Mucosa of gallbladder (tissue), 1 donor: ENCODE data around the gene ENOPH1. TPM values are rescaled to one million over a fixed set of nuclear protein-coding genes. Genes with fewer than 3 reads are reported as not detected.
"Not testable (repeated sequence)": the region's sequence is repeated elsewhere in the genome, so short reads cannot be mapped to it uniquely, and the experiment has no call there.

Source experiments
- DNase-seq: peaks from one replicate; pipeline ENCODE4 v3.0.0-alpha.2; 2020; ENCODE audit warnings: low spot score
- total RNA-seq: library from RNA; stranded (reverse); gene quantifications from one replicate; pipeline ENCODE4 v1.2.1, GENCODE V29; 2021
- donor health status: DM: no; HTN: no; CAD: no.

Gene ENOPH1
- 30.1 TPM for total RNA-seq

DNA sequence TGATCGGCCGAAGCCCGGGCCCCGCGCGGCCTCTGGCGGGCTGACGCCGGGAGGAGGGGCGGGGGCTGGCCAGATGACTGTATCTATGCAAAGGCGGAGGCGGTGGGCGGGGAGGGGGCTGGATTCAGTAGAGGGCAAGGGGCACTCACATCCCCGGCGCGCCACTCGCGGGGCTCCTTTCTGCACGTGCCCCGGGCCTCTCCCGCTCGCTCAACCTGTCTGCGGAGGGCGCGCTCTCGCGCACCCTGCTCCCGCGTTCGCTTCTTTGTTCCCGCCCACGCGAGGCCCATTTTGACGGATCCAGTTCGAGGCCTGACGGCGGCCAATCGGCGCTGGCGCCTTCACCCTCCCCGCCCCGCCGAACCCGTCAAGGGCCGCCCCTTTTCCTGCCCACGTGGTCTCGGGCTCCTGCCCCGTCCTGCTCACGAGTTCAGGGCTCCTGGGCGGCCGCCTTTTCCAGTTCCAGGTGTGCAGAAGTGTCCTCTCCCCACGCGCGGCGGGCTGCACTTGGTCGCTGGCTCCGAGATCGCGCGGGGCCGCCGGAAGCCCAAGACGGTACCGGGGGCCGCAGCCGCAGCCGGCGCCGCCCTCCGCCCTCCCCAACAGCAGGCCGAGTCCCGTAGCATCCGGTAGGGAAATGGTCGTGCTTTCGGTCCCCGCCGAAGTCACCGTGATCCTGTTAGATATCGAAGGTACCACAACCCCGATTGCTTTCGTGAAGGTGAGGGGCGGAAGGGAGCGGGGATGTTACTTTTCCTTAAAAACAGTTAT lies at the start of gene ENOPH1, which contains the start of gene HNRNPDL:
TSS of gene ENOPH1 (plus strand) at position 398 of the 771 bp plus-strand sequence. CDS start at position 638, 240 bp downstream.
TSS of gene HNRNPDL (minus strand) at position 270 of the 771 bp plus-strand sequence. CDS start 772 bp downstream, outside the sequence.
- peak; percentile 96 for DNase-seq

GRCh38 chr4:82380831-82381230 lies 49.6 kb upstream of the ENOPH1 start:
- DNase-seq: no peak

- no peak for DNase-seq
These were observed 49.2 kb upstream of the ENOPH1 start for GRCh38 chr4:82381235-82381634.

DNA sequence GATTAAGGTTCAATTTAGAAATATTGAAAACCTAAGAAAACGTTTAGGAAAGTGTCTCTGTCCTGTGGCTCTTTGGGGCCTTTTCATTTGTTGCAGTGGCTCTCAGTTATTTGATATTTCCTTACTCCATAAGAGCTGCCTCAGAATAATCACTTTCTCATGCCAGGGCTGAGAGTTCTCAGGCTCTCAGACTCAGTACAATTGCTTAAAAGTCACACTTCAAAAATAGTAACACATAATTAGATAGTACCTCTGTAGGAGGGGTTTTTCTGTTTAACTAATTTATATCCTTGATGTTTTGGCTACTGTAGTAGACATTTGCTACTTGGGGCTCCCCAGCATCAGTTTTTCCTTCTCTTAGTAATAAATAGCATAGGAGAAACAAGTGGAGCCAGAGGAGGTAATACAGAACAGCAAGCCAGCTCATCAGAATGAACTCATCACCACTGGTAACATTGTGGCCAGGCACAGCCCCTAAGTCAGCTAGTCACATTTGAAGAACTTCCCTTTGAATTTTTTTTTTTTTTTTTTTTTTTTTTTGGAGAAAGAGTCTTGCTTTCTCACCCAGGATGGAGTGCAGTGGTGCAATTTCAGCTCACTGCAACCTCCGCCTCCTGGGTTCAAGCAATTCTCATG lies 48.6 kb upstream of the ENOPH1 start:
- no peak for DNase-seq

DNA sequence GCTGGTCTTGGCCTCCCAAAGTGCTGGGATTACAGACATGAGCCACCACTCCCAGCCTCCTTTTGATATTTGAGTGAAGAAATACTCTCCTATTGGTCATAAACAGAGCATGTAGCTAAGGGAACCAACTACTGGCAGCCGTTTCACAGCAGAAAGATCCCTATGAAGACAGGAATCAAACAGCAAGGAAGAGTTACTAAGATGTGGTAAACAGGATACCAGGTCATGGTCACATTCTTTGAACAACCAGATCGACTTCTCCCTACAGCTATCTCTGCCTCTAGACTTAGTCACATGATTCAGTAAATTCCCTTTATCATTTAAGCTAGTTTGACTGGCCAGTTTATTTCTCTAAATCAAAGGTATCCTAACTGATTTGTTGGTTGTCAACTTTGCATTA lies 47.6 kb upstream of the ENOPH1 start:
- DNase-seq: no peak

GRCh38 chr4:82386312-82386711 lies 44.1 kb upstream of the ENOPH1 start:
- DNase-seq: not testable (repeated sequence)

DNA sequence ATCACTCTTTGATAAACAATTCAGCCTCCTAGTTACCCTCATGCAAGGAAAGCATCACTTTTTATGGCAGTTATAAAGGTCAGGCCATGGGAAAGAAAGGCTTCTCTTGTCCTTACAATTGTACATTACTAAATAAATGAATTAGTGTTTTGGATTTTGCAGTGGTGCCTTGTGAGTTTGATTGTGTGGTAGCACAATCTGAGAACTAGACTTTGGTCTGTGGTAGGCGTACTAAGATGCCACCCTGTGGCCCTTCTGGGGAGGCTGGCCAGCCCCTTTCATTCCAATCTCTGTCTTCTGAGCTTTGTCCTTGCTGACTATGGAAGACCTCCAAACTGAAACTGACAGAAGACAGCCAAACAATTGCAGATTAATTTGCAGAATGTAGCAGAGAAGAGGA lies 42.0 kb upstream of the ENOPH1 start:
- DNase-seq: no peak

DNA sequence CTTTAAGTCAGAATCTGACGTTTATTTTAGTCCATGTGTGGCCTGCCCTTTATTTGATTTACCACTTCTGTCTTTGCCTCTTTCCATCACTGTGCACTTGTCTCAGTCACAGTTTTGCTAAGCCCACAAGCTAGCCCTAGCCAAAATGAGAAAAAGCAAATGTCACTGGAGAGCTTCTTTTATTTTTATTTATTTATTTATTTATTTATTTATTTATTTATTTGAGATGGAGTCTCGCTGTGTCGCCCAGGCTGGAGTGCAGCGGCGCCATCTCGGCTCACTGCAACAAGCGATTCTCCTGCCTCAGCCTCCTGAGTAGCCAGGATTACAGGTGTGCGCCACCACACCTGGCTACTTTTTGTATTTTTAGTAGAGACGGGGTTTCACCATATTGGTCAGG lies 40.3 kb upstream of the ENOPH1 start:
- DNase-seq: not testable (repeated sequence)

GRCh38 chr4:82394896-82395295 lies 35.5 kb upstream of the ENOPH1 start:
- peak; percentile 67 for DNase-seq

DNA sequence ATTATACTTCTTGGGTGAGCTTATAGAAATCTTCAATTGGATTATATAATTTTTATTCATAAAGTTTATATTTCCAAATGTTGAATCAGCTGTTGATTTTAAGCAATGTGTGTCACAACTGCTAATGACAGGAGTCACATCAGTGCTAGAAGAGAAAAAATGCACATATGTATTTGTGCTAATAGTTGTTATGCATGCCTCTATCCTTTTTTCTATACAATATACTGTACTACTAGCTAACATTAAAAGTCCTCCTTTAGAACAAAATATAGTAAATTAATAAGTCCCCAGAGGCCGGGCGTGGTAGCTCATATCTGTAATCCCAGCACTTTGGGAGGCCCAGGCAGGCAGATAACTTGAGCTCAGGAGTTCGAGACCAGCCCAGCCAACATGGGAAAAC lies 32.9 kb upstream of the ENOPH1 start:
- DNase-seq: no peak

DNA sequence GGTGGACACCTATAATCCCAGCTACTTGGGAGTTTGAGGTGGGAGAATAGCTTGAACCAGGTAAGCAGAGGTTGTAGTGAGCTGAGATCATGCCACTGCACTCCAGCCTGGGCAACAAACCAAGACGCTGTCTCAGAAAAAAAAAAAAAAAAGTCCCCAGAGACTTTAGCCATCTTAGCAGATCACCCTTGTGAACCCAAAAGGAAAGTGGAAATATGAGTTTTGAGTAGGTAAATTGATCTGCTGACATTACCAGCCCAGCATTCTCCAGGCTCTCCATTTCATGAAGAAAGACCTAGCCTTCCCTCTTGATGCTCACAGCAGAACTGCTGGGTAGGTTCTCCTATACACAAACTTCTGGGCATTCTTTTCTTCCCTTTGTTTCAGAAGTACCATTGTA lies 32.1 kb upstream of the ENOPH1 start:
- no peak for DNase-seq

DNA sequence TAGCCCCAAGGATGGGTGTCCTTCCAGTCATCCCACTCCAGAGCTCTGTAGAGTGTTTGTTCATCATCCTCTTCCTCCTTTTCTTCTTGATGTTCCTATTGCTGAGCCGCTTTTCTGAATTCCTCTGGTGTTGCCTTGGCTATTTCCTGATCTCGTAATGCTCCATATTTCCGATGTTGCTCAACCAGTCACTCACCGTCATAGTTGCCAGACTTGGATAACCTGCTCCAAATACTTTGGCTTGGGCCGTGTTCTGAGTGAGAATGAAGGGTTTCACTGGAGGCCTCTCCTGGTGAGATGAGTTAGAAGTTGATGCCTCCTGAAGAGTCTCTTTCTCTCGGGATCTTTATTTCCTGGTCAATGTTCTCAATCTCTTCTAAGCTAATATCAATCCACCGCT lies 28.8 kb upstream of the ENOPH1 start:
- DNase-seq: no peak

DNA sequence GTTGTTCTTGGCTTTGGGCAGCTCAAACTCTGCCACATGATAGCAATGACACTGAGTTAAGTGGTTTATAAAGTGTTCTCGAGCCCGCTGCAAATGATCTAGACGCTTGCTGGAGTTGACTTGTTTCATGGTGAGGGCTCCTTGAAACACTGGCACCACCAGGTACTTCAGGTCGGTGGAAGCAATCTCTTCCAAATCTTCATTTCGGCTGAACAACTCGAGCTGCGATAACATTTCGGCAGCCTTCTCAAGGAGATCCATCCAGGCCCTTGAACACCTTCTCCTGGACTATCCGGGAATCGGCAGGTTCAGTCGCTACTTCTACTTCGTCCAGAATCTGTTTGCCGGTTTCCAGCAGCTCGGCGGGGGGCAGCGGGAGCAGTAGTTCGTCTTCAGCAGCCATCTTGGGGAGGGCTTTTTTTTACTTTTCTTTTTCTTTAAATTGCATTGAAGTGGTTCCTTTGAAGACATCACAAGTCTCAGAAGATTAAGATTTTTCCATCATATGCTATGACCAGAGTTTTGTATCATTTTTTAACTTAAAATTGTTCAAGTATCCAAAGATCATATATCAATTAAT lies 28.1 kb upstream of the ENOPH1 start:
- no peak for DNase-seq

DNA sequence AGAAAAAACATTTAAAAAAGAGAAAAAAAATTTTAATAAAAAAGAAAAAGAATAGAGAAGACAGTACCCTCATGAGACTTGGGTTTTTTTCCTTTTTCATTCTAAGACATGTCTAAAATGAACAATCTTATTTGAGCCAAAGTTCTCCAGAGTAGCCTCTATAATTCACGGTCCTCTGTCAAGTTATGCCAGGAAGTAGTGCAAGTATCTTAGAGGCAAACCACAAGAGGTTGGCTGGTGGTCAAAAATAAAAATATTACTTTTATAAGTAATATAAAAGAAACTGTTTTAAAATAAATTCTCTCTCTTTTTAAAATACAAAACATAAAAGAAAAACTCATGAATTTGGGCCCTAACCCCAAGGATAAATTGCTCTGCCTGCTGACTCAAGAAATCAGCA lies 26.7 kb upstream of the ENOPH1 start:
- no peak for DNase-seq

GRCh38 chr4:82415061-82415460 lies 15.3 kb upstream of the ENOPH1 start:
- not testable (repeated sequence) for DNase-seq

GRCh38 chr4:82415922-82416365 lies 14.4 kb upstream of the ENOPH1 start:
- no peak for DNase-seq

DNA sequence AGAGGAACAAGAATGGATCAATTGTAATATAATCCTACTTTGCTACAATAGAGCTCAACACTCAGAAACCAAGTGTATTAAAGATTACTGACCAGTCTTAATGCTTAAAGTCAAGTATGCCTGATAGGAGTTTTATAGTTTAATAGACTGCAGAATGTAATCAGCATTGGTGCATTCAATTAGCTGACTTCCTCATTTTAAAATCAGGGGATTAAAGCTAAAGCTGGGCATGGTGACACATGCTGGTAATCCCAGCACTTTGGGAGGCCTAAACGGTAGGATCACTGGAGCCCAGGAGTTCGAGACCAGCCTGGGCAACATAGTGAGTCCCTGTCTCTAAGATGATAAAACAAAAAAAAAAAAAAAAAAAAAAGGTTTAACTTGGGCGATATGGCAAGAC lies 10.9 kb upstream of the ENOPH1 start:
- DNase-seq: no peak

DNA sequence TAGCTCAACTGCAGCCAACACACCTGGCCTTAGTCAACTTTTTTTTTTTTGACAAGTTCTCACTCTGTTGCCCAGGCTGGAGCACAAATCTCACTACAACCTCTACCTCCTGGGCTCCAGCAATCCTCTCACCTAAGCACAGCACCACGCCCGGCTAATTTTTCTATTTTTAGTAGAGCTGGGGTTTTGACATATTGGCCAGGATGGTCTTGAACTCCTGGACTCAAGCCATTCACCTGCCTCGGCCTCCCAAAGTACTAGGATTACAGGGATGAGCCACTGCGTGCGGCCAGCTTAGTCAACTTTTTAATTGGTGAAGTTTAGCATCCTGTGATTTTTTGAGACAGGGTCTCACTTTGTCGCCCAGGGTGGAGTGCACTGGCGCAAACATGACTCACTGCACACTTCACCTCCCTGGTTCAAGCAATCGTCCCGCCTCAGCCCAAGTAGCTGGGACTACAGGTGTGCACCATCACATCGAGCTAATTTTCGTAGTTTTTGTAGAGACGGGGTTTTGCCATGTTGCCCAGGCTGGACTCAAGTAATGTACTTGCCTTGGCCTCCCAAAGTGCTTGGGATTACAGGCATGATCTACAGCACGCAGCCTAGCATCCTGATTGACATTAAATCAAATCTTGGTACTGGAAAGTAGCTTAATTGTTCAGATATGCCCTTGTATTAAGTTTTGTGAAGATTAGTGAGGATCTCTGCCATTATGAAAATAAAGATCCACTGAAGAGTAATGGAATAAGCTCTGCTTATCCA lies 8.4 kb upstream of the ENOPH1 start:
- no peak for DNase-seq

- no peak for DNase-seq
These were observed 7.8 kb upstream of the ENOPH1 start for GRCh38 chr4:82422616-82423015.

DNA sequence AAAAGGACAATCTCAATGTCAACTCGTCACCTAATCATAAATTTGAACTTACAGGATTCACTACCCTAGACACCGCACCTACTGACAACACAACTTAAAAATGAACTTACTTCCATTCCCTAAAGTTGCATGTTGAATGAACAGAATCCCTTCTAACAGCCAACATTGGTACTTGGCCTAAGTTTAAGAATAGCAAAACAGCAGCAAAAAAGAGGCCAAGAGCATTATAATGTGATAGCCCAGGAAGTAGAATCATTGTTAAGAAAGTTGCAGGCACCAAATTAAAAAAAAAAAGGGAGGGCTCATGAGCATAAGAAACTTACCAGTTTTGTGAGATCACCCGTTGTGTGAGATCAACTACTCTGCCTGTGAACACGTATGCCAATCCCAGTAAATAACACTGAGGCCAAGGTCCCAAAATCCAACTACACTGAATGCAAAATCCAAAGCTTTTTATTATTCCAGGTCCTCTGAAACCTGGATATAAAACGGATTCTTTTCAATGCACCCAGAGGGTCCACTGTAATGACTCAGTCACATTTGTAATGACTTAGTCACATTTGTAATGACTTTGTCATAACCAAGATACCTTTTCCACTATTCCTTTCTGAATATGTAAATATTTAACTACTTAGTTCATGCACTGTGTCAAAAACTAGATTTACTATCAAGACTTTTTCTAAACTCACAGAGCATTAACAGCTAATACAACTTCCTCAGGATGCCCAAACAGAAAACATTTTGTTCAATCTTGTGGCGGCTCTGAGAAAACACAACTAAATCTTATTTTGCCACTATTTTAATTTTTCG lies 6.9 kb upstream of the ENOPH1 start:
- DNase-seq: no peak

GRCh38 chr4:82425478-82425877 lies 4.9 kb upstream of the ENOPH1 start:
- no peak for DNase-seq
